SK-MEL-5 (cell line): ENCODE measurements around the gene ATP6V1G3. TPM values are rescaled to one million over a fixed set of nuclear protein-coding genes. Genes with fewer than 3 reads are reported as not detected.
"Not testable (repeated sequence)": the region's sequence is repeated elsewhere in the genome, so short reads cannot be mapped to it uniquely, and the experiment has no call there.

ENCODE experiments used
- DNase-seq: peaks from one replicate; pipeline ENCODE4 v3.0.0-alpha.2; 2016; ENCODE audit warnings: low read depth, low spot score
- in situ Hi-C: cut with HindIII; loops from 2 replicates; pipeline ENCODE4 v1.10.0; 2016; ENCODE audit warnings: low sequenced_read_pairs, high pct_unique_total_duplicates, low pct_unique_long_range_greater_than_20kb
- total RNA-seq: library from RNA; depleted of rRNA; stranded (reverse); fragments of >200 nt; shearing (Covaris generic); gene quantifications from 2 replicates; pipeline ENCODE4 v1.2.3, GENCODE V29; 2014

Gene ATP6V1G3
- total RNA-seq, 1 experiment from 2014 or later: not detected

DNA sequence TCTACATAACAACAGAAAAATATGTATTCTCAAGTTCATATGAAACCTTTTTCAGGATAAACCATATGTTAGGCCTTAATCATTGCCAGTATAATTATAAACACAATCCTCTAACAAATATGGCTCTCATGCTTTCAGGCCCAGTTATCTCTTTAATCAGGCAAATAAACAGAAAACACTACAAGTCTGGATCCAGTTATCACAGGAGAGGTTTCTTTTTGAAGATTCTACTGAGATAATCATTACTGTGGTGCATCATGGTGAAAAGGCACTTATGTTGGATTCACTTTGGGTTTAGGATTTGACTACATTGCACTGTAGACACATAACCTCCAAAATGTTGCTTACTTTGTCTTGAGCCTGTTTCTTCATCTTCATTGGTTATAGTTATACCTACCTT is 8.4 kb upstream of the ATP6V1G3 start:
- in situ Hi-C loops: no loop called here

DNA sequence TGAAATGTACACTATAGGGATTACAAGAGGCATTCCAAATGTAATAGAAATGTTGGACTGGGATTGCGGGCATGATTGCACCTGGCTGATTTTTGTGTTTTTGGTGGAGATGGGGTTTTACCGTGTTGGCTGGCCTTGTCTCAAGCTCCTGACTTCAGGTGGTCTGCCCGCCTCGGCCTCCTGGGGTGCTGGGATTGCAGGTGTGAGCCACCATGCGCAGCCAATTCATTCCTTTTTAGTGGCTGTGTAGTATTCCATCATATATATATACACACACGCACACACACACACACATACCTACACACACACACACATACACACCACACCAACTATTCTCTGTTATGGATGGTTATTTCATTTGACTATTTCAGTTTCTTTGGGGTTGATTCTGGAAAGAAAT is 4.7 kb upstream of the ATP6V1G3 start:
- in situ Hi-C loops: no loop called here

More for the DNA sequence above, 8.4 kb upstream of the ATP6V1G3 start:
- DNase-seq: no peak

DNA sequence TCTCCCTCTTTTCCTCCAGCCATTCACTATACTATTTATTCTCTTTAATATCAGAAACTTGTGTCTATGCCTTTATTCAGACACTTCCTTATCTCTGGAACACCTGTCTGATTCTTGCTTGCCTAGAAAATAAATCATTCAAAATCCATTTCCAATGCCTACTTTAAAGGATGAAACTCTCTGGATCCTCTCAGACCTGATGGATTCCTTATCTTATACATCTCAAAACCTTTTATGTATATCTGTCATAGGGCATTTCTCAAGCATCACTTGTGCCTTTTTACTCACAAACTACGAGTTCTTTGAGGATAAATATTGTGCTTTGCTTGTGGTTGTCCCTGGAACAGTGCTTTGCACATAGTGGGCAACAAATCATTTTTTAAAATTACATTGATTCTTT is 3.8 kb upstream of the ATP6V1G3 start:
- in situ Hi-C loops: no loop called here
- no peak for DNase-seq

More for the DNA sequence above, 4.7 kb upstream of the ATP6V1G3 start:
- DNase-seq: no peak

DNA sequence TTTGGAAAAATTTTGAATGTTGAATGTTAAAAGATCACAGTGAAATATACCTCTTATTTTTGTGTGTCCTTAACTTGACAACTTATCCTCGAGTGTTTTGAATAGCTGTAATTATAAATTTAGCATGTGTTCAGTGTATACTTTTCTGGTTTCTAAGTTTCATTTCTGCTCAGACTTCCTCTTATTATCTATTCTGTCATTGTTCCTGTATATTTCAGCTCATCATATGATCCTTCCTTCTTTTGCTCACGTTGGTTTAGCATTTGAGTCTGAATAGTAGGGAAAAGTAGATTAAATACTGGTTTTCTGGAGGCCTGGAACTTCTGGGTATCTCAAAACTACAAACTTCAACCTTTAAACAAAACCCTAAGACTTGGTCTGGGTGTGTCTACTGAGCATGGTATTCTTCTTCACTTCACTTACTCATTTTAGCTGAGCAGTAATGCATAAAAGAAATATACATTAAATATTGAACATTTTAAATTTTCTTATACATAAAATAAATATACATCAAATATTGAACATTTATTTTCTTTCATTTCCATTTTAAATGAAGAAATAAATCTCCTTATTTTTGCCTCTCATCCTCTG is 3.3 kb upstream of the ATP6V1G3 start:
- in situ Hi-C loops: no loop called here

DNA sequence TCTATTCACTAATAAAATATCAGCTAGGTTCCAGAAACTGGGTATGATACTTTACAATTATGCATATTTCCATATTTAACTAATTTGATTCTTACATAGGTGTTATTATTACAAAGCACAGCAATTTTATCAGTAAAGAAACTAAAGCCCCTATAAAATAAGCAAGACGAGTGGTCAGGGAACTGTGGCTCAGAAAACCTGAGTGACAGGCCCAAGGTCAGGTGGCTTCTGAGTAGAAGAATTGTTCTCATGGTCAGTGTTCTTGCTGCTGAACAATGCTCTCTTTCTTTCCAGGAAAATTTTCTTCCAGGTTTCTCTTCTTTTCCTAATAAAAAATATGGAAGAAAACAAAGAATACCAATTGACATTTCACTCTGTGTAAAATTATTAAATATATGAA is 2.2 kb upstream of the ATP6V1G3 start:
- in situ Hi-C loops: no loop called here
- peak; percentile 45 for DNase-seq

More for the DNA sequence above, 3.3 kb upstream of the ATP6V1G3 start:
- peak; percentile 4 for DNase-seq

DNA sequence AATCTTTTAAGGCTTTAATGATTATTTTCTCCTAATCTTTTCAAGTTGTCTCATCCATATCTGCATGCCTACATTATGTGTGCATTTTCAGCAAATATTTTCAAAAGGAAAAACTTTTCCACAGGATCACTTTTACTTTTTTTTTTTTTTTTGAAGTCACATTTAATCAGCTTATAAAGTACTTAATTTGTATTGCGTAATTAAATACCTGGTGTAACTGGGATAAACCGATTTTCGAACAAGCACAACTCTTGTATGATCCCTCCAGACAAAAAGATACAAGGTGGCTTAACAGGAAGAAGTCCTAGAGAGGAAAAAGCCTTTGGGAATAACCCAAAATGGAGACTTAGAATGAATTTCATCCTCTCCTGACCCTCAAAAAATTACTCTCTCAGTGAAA is 1.3 kb upstream of the ATP6V1G3 start:
- in situ Hi-C loops: no loop called here
- no peak for DNase-seq

DNA sequence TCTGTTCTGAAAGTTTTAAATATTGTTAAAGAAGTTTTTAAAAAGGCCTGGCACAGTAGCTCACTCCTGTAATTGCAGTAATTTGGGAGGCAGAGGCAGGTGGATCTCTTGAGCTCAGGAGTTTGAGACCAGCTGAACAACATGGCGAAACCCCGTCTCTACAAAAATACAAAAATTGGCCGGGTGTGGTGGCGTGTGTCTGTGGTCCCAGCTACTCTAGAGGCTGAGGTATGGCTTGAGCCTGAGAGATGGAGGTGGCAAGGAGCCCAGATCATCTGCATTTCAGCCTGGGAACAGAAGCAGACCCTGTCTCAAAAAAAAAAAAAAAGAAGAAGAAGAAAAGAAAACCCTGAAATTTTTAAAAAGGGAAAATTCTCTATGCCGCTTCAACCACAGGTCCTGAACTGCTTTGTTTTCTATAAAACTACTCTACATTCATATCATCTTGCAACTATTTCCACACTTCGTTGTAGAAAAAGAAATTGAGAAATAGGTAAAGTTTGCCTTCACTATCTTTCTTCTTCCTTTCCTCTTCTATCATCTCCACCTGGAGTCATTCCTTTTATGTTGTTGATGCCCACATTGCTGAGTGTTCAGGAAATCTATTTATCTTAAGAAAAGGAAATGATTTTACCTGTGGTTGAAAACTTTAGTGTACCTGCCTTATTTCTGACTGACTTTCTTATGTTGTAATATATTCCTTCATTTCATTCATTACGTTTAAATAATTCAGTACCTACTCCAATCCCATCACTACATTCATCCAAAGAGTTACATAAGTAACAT is 1.7 kb downstream of the ATP6V1G3 start:
- no peak for DNase-seq
- in situ Hi-C loops: no loop called here

DNA sequence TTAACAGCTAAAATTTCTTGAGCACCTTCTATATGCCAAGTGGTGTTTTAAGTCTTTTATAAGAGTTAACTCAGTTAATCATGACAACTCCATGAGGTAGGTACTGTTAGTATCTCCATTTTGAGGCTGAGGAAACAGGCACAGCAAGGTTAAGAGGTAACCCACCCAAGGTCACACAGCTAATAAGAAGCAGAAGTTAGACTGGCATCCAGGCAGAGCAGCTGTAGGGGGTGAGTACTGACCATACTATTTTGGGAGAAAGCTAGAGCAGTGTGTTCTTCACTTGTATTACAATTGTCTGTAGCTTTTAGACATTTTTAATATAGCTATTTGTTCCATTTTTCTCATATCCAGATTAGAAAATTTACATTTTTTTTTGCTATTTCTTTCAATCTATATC is 4.8 kb downstream of the ATP6V1G3 start:
- DNase-seq: no peak
- in situ Hi-C loops: no loop called here

DNA sequence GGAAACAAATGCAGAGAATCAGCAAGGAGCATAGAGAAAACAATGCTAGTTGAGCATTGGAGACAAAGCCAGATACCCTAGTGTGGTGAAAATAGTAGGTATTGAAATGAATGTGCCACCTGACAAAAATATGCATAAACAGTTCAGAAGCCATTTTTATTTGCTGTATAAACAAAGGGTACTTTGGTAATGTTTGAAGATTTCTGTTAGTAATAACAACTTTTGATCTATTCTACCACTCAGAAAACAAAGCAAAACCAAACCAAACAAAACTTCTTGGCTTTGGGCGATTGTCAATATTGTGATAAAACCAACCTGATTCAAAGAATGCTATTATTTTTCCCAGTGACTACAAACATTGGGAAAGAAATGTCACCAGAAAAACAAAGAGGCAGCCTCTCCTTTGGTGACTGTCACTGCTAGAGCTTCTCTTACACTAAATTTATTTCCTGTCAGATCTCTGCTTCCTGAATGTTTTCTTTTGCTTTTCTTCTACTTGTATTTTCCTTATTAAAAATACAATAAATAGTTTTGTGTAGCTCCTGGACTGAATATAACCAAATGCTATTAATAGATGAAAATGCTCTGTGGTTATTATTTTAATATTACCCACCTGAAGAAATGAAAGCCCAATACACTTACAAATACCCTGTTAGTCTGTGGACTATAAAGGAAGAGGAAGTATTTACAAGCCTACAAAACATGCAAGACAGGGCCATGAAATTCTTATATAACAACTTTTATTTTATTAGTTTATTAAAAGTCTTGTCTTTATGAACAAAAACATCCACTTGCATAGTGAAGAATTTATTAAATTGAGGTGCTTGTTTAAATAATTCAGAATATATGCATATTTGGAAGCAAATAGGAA is 5.7 kb downstream of the ATP6V1G3 start:
- in situ Hi-C loops: no loop called here

DNA sequence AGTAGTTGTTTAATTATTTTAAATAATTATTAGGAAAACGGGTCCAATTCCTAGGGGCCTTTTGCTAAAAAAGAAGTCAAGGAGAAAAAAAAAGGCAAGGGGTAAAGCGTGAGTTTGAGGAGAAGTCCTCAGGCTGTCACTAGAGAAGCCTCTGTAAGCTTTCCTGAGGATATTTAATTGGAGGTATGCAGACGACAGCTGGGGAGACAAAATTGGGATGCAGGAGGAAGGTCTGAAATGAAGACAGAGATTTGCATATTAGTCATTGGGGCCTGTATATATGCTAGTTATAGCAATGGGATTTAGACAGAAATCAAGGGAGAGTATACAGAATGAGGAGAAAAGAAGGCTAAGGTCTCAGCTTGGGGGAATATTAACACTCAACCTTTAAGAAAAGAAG is 8.6 kb downstream of the ATP6V1G3 start:
- in situ Hi-C loops: no loop called here
- DNase-seq: no peak

More for the DNA sequence above, 5.7 kb downstream of the ATP6V1G3 start:
- no peak for DNase-seq

DNA sequence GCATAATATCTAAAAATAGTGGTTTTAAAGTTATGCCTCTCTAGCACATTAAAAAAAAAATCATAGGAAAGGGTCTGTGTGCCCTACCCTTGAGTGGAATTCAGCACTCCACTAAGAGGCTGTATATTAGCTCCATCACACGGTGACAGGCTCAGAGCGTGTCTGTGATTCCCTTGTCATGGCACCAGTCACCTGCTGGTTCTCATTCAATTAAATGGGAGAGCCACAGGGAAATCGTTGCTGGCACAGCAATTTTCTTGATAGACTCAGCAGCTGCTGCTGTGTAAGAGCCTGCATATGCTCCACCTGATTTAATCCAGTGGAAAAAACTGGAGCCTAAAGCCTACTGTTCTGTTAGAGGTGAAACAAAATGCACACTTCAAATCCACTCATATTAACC is 9.5 kb downstream of the ATP6V1G3 start:
- DNase-seq: no peak
- in situ Hi-C loops: no loop called here

DNA sequence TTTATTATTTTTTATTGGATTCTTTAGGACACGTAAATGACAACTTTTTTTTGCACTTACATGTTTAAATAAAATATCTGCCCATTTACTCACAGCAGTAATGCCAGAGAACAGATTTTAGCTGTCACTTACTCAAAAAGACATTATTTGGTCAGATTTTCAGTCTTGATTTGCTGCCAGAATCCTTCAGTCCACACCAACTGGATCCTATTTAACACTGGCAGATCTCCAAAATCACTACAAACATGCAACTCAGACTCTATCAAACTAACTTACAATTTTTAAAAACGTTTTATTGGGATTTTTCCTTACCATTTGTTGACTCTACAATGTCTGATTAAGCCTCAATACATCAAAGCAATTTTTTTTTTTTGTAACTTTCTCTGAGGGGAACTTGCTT is 11.1 kb downstream of the ATP6V1G3 start:
- in situ Hi-C loops: no loop called here
- DNase-seq: no peak

DNA sequence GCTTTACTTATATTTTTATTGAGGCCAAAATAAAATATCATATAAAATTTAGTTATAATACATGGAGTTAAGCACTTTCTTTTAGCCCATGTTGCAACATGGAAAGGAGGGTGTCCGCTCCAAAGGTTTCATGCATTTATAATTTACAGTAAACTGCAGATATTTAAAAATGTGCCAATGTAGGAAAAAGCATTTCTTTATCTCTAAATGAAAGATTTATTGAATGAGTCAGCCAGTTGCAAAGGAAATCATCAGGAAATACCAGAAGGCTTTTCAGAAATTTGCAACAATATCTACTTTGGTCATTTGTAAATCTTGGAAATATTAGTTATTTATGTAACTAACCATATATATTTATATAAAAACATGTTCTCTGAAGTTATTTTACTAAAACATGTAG is 12.1 kb downstream of the ATP6V1G3 start:
- no peak for DNase-seq
- in situ Hi-C loops: no loop called here

DNA sequence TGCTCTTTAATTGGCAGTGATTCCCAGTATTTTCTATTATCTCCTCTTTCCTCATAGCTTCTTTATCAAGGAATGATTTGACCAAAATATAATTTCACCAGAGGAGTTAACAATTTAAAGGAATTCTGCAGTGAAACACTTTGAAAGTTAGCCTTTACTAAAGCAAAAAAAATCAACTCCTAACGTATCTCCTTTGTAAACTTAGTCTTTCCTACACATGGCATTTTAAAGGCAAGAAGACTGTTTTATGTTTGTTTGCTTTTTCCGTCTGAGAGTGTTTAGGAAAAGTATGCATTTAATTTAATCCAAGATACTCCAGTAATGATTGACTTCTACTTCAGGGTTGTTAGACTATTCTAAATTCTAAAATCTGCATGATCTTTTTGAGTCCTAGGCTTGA is 15.9 kb downstream of the ATP6V1G3 start:
- in situ Hi-C loops: no loop called here
- no peak for DNase-seq

DNA sequence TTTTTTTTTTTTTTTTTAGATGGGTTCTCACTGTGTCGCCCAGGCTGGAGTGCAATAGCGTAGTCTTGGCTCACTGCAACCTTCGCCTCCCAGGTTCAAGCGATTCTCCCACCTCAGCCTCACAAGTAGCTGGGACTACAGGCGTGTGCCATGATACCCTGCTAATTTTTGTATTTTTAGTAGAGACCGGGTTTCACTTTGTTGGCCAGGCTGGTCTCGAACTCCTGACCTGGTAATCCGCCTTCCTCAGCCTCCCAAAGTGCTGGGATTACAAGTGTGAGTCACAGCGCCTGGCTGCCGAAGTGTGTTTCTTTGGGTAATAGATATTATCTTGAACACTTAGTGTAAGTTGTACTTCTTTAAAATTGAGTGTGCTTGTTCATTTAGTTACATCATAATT is 16.4 kb downstream of the ATP6V1G3 start:
- in situ Hi-C loops, DNase-seq: not testable (repeated sequence)

DNA sequence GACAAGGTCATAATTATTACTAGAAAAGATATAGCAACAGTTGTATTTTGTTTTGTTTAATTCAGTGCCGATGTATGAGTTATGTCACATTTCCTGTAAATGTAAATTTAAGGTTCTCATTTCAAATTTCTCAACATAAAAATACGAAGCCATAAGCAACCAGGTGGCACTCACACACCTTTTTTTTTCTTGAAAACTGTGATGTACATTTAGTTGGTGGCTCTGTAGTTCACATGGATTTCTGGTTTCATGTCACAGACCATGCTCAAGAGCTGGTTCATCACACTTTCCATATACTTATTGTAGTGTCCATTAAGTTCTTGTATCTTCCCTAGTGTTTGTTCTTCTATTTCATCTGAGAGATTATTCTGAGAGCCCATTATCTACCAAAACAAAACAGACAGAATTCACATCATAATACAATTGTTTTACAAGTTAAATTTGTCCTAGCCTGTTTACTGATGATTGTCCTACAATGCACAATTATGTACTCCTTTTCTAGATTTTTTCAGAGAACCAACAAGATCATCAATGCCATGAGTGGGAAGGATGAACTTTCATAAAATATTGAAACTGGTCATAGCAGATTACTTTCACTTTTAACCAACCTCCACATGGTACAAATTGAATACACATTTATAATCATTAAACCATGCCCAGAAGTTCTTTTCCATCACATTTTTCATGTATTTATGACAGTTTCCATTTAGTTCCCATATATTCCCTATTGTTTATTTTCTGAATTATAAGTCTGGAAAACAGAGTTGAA is 17.1 kb downstream of the ATP6V1G3 start:
- in situ Hi-C loops: no loop called here
- DNase-seq: no peak

DNA sequence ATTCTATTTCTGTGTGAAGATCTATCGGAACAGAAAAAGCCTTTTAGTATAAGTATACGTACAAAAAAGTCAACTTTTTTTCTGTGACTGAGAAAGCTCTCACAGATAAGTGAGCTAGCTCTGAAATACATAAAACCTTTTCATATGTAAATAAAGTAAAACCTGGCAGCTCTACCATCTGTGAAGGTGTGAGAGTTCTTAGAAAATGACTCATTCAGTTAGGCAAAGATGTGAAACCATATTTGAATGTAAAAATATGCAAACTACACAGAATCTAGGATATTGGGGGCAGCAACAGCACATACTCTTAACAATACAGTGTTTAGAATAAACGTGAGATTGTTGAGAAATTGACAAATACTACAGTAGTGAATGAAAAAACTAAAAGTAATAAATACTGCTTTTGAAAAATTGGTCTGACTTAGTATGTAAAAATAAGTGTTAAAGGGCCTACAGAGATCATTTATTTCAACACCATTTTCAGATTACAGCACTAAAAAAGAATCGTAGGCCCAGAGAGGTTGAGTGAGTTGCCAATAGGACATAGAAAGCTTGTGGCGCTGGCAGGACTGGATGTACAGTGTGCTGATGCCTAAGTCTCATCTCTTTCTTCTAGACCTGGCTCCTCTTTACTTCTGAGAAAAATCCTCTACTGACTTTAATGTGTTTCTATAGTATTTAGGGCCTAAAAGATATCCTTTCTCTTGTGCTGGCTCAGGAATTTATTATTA is 19.8 kb downstream of the ATP6V1G3 start:
- in situ Hi-C loops: no loop called here
- DNase-seq: no peak
